ENCODE measurements around the gene PRKAR1B. TPM values are rescaled to one million over a fixed set of nuclear protein-coding genes. Genes with fewer than 3 reads are reported as not detected.
A peak's percentile ranks its signal among the peaks of the same experiment; 100 is the strongest.

PRKAR1B gene
- total and polyA plus RNA-seq, 10 of the 15 experiments (the other 5 are each of a cell fraction or from before 2014, with no cell fraction given) = 1.4 to 45.6 (median 19.3) TPM

DNA sequence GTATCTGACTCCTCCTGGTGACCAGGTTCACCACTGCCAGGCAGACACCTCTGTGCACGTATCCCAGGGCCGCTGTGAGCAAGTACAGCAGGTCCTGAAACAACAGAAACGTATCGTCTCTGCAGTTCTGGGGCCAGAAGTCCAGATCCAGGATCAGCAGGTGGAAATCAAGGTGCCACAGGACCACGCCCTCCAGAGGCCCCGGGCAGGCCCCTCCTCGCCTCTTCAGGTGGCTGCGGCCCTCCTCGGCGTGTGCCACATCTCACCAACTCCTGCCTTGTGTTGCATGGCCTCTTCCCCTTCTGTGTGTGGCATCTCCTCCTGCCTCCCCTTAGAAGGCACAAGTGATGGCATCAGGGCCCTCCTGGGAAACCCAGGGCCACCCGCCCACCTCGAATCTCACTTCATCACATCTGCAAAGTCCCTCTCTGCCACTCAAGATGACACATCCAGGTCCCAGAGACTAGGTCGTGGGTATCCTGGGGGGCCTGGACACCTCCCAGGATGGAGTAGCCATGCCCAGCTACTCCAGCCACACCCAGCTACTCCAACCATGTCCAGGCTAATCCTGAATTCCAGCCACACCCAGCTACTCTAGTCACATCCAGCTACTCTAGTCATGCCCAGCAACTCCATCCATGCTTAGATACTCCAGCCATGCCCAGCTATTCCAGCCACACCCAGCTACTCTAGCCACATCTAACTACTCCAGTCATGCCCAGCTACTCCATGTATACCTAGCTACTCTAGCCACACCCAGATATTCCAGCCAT is 53.2 kb downstream of the PRKAR1B start:
- TSS peak; percentile 51 for BruUV-seq (replicated peaks)
- H4K20me1 ChIP-seq (ENCODE audit: control insufficient read depth, insufficient read depth) = no peaks in the 10 kb centered on the region
- H3K27me3 ChIP-seq (replicated peaks in 1 of 2; ENCODE audit: control insufficient read depth in 2 of 2, insufficient read depth in 2 of 2, low read length in 1 of 2) = no peaks in the 10 kb centered on the region
- CTCF ChIA-PET = interaction anchor here (1.6 kb wide), 1 partner anchor 48 kb away, joined by 4 read pairs; no protein-coding TSS in a partner anchor
- RAD21 ChIA-PET (ENCODE audit: unreplicated experiment) = no interaction called here
- H3K27ac ChIP-seq (ENCODE audit: control insufficient read depth, insufficient read depth) = no peak overlapping the region
- no peak overlapping the region for H3K4me3 ChIP-seq
- SMC1A ChIA-PET (ENCODE audit: uncharacterized antibody, unreplicated experiment) = interaction anchor here (0.6 kb wide), 1 partner anchor 17 kb away, joined by 3 read pairs; no protein-coding TSS in a partner anchor
- peaks cover 0 to 6% of the 10 kb centered on the region in 2 experiments; a peak in 3 of 4 replicates for H3K36me3 ChIP-seq (ENCODE audit: control insufficient read depth in 2 of 2, insufficient read depth in 2 of 2, low read length in 1 of 2)
- intact Hi-C loops (cut with micrococcal nuclease; ENCODE audit: unreplicated experiment) = no loop called here
- H3K9me3 ChIP-seq (replicated peaks; ENCODE audit: control insufficient read depth, insufficient read depth, low read length) = peaks cover 2% of the 10 kb centered on the region; the same call in 2 of the 3 replicates
- FAIRE-seq (no peak), ATAC-seq (no peak), DNase-seq (ENCODE audit: low read depth, low spot score) (no peak)
- no peaks in the 10 kb centered on the region for H3K79me2 ChIP-seq (ENCODE audit: control insufficient read depth, insufficient read depth, low read length)
- POLR2A ChIA-PET = no interaction called here
- no peaks in the 10 kb centered on the region for H3K4me1 ChIP-seq (ENCODE audit: control insufficient read depth, insufficient read depth, low read length)
- no peak overlapping the region for H3K9ac ChIP-seq (ENCODE audit: control insufficient read depth, insufficient read depth, low read length)
- in situ Hi-C loops (cut with MboI) = no loop called here
- H2AFZ ChIP-seq (ENCODE audit: control insufficient read depth, low read depth, low read length) = no peak overlapping the region
- no peak overlapping the region for H3K4me2 ChIP-seq (ENCODE audit: control insufficient read depth, insufficient read depth)
- WGBS (ENCODE audit: insufficient coverage, insufficient replicate concordance, low lambda C conversion rate, missing lambda C conversion rate) = 87% methylated on average over 13 of the region's 13 CpGs
- no peak for TF ChIP-seq SMAD1 (IDR thresholded peaks at IDR 0.05; ENCODE audit: low read depth, partially characterized antibody)
- no peak for TF ChIP-seq ZNF687 (IDR thresholded peaks at IDR 0.05)
- TF ChIP-seq MAX (IDR thresholded peaks at IDR 0.05; ENCODE audit: low read depth, low read length) = no peak
- no peak for TF ChIP-seq FOXK2 (IDR thresholded peaks at IDR 0.05)
- TF ChIP-seq, protein P1, sequence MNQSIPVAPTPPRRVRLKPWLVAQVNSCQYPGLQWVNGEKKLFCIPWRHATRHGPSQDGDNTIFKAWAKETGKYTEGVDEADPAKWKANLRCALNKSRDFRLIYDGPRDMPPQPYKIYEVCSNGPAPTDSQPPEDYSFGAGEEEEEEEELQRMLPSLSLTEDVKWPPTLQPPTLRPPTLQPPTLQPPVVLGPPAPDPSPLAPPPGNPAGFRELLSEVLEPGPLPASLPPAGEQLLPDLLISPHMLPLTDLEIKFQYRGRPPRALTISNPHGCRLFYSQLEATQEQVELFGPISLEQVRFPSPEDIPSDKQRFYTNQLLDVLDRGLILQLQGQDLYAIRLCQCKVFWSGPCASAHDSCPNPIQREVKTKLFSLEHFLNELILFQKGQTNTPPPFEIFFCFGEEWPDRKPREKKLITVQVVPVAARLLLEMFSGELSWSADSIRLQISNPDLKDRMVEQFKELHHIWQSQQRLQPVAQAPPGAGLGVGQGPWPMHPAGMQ (IDR thresholded peaks at IDR 0.05; ENCODE audit: borderline replicate concordance) = no peak
- no peak for TF ChIP-seq E4F1 (IDR thresholded peaks at IDR 0.05; ENCODE audit: borderline replicate concordance, partially characterized antibody)
- no peak for TF ChIP-seq GATAD2B (conservative IDR thresholded peaks at IDR 0.05; ENCODE audit: low read depth)
- no peak for TF ChIP-seq NR2C2 (IDR thresholded peaks at IDR 0.05; ENCODE audit: borderline replicate concordance, control insufficient read depth, insufficient read length, low read depth)
- TF ChIP-seq HDAC6 (IDR thresholded peaks at IDR 0.05; ENCODE audit: unreplicated experiment) = no peak
- no peak for TF ChIP-seq ZSCAN29 (IDR thresholded peaks at IDR 0.05)
- TF ChIP-seq ZBED1 (IDR thresholded peaks at IDR 0.05; ENCODE audit: borderline replicate concordance) = no peak
- TF ChIP-seq MXI1 (IDR thresholded peaks at IDR 0.05; ENCODE audit: low read depth, low read length) = no peak
- no peak for TF ChIP-seq ZNF24 (IDR thresholded peaks at IDR 0.05)
- no peak for TF ChIP-seq EED (IDR thresholded peaks at IDR 0.05; ENCODE audit: low read depth)

Measured in GM12878 (cell line).